CD14-positive monocyte (primary cell): ENCODE results near the gene LHCGR. TPM values are rescaled to one million over a fixed set of nuclear protein-coding genes. Genes with fewer than 3 reads are reported as not detected.

Source experiments
- DNase-seq, 3 donors: peaks; one replicate each; pipeline ENCODE4 v3.0.0-alpha.2; 2011 to 2022
- H2AFZ ChIP-seq: 2 replicates; pipeline ENCODE4 v1.6.0; 2012; ENCODE audit warnings: mild to moderate bottlenecking, low read depth, low read length, inconsistent platforms; ENCODE audit not compliant: insufficient read depth, poor library complexity, severe bottlenecking
- H3K27ac ChIP-seq, 2 donors: 1 replicate in 1 of 2; 2 replicates in 1 of 2; pipeline ENCODE4 v1.5.1; 2012 to 2013; ENCODE audit warnings: low read length in 2 of 2, control low read depth in 1 of 2, inconsistent platforms in 1 of 2, low read depth in 1 of 2, mild to moderate bottlenecking in 1 of 2
- H3K27me3 ChIP-seq, 2 donors: one replicate each; pipeline versions ENCODE4 v1.6.0 to v1.6.1; 2011 to 2013; ENCODE audit warnings: low read length in 2 of 2; ENCODE audit not compliant: control insufficient read depth in 2 of 2, insufficient read depth in 2 of 2
- H3K36me3 ChIP-seq, 2 donors: replicated peaks in 1 of 2; 1 replicate in 1 of 2; 2 replicates in 1 of 2; pipeline versions ENCODE4 v1.5.1 to v1.6.1; 2012 to 2013; ENCODE audit warnings: low read length in 2 of 2, control low read depth in 1 of 2, inconsistent platforms in 1 of 2, mild to moderate bottlenecking in 1 of 2; ENCODE audit not compliant: insufficient read depth in 2 of 2, control insufficient read depth in 1 of 2
- H3K4me1 ChIP-seq, 2 donors: 1 replicate in 1 of 2; 2 replicates in 1 of 2; pipeline versions ENCODE4 v1.5.1 to v1.6.1; 2012 to 2013; ENCODE audit warnings: low read length in 2 of 2, control low read depth in 1 of 2, inconsistent platforms in 1 of 2, mild to moderate bottlenecking in 1 of 2, moderate library complexity in 1 of 2; ENCODE audit not compliant: insufficient read depth in 2 of 2, control insufficient read depth in 1 of 2
- H3K4me2 ChIP-seq: replicated peaks from 2 replicates; pipeline ENCODE3; 2012; ENCODE audit warnings: low read length, moderate library complexity, mild to moderate bottlenecking; ENCODE audit not compliant: poor library complexity, severe bottlenecking; ENCODE audit errors: extremely low read depth
- H3K4me3 ChIP-seq, 3 experiments: fragments of 200-600 bp in 1 of 3; sonication (generic) in 1 of 3; replicated peaks in 1 of 3; 1 replicate in 2 of 3; 2 replicates in 1 of 3; pipeline ENCODE4 v1.5.1; 2011 to 2013; ENCODE audit warnings: low read length in 3 of 3, mild to moderate bottlenecking in 3 of 3, control low read depth in 2 of 3, low read depth in 2 of 3, inconsistent platforms in 1 of 3, moderate library complexity in 1 of 3
- H3K79me2 ChIP-seq: 2 replicates; pipeline ENCODE4 v1.6.0; 2012; ENCODE audit warnings: mild to moderate bottlenecking, control low read depth, inconsistent platforms, low read length, moderate library complexity; ENCODE audit not compliant: insufficient read depth
- H3K9ac ChIP-seq: 2 replicates; pipeline ENCODE4 v1.6.0; 2017; ENCODE audit warnings: low read length, mild to moderate bottlenecking; ENCODE audit not compliant: insufficient read depth, poor library complexity, severe bottlenecking
- H3K9me3 ChIP-seq, 2 donors: replicated peaks in 1 of 2; 1 replicate in 1 of 2; 2 replicates in 1 of 2; pipeline versions ENCODE4 v1.5.1 to v1.6.1; 2012 to 2013; ENCODE audit warnings: low read length in 2 of 2, control low read depth in 1 of 2; ENCODE audit not compliant: control insufficient read depth in 1 of 2, insufficient read depth in 1 of 2
- H4K20me1 ChIP-seq: 2 replicates; pipeline ENCODE4 v1.6.0; 2012; ENCODE audit warnings: mild to moderate bottlenecking, low read length, control low read depth, moderate library complexity; ENCODE audit not compliant: insufficient read depth
- H3K27ac Mint-ChIP-seq, 7 donors: one replicate each; pipeline ENCODE4 v1.8.0; 2020; ENCODE audit warnings: mild to moderate bottlenecking in 7 of 7, mixed read lengths in 7 of 7, moderate library complexity in 6 of 7, inconsistent platforms in 2 of 7
- H3K27me3 Mint-ChIP-seq, 3 donors: one replicate each; pipeline ENCODE4 v1.8.0; 2021 to 2022; ENCODE audit warnings: low read depth in 3 of 3, mild to moderate bottlenecking in 3 of 3, mixed read lengths in 3 of 3, moderate library complexity in 3 of 3, inconsistent platforms in 1 of 3
- H3K36me3 Mint-ChIP-seq, 2 donors: one replicate each; pipeline ENCODE4 v1.8.0; 2020; ENCODE audit warnings: mixed read lengths in 2 of 2, inconsistent platforms in 1 of 2, mild to moderate bottlenecking in 1 of 2
- H3K4me1 Mint-ChIP-seq: one replicate; pipeline ENCODE4 v1.8.0; 2020; ENCODE audit warnings: mild to moderate bottlenecking, mixed read lengths
- H3K4me3 Mint-ChIP-seq, 2 donors: one replicate each; pipeline ENCODE4 v1.8.0; 2020; ENCODE audit warnings: mild to moderate bottlenecking in 2 of 2, mixed read lengths in 2 of 2, moderate library complexity in 1 of 2
- H3K9me3 Mint-ChIP-seq, 7 donors: one replicate each; pipeline ENCODE4 v1.8.0; 2020 to 2022; ENCODE audit warnings: mixed read lengths in 7 of 7, mild to moderate bottlenecking in 6 of 7, moderate library complexity in 6 of 7, inconsistent platforms in 2 of 7
- WGBS: methylation state at CpG from one replicate; pipeline ENCODE4 v1.1.5; 2013; ENCODE audit warnings: missing lambda C conversion rate; ENCODE audit not compliant: insufficient coverage; 5-methylcytosine and 5-hydroxymethylcytosine counted together
- intact Hi-C, 2 donors: fragments of 100-400 bp; cut with micrococcal nuclease; formaldehyde crosslinking; loops; one replicate each; pipeline versions ENCODE4 v1.15.0 to v1.15.1; 2023
- polyA plus RNA-seq, 3 donors: library from polyadenylated mRNA; depleted of rRNA in 1 of 3; unstranded in 2 of 3; stranded (reverse) in 1 of 3; fragments of 300-500 nt in 2 of 3; fragments of >200 nt in 1 of 3; fragmentation: Illumina TruSeq in 2 of 3; gene quantifications; 1 replicate in 2 of 3; 2 replicates in 1 of 3; pipeline ENCODE4 v1.2.3, GENCODE V29; 2012 to 2021
- TF ChIP-seq, protein P1 (sequence below): fragments of 200-600 bp; IDR thresholded peaks from one replicate; pipeline ENCODE4 v1.8.0; 2022; ENCODE audit warnings: antibody characterized with exemption, mild to moderate bottlenecking

Gene LHCGR
- polyA plus RNA-seq, 3 donors = not detected

DNA sequence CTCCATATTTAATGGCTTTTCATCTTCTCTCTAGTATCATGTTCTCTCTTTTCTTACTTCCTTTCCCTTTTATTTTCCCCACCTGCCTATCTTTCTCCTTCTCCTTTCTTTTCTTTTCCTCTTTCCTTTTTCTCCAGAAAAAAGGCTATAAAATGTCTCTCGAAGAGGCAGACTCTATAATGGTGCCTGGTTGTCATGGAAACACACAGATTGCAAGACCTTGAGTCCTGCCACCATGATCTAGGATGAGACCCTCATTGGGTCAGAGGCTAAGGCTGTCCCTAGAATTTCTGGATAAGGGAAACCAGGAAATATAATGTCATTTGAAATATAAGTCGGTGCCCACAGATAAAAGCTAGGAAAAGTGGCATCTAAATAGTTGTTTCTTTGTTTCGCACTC, 36.5 kb upstream of the LHCGR start:
- intact Hi-C loops = no loop called here
- Mint-ChIP-seq H3K9me3 (peaks cover 0 to 5% (median 0%) of the 10 kb centered on the region in 7 donors), H3K36me3 (no peaks in the 10 kb centered on the region), H3K27me3 (peaks cover 2 to 3% (median 2%) of the 10 kb centered on the region in 3 donors), H3K4me3 (no peak overlapping the region), H3K27ac (no peak overlapping the region), H3K4me1 (no peaks in the 10 kb centered on the region)
- H3K79me2 ChIP-seq = no peaks in the 10 kb centered on the region
- H3K27me3 ChIP-seq = no peaks in the 10 kb centered on the region
- no peak overlapping the region for H2AFZ ChIP-seq
- no peak for DNase-seq
- no peaks in the 10 kb centered on the region for H3K9me3 ChIP-seq
- 90% methylated on average over 2 of the region's 3 CpGs for WGBS
- no peak overlapping the region for H3K4me3 ChIP-seq
- H3K4me2 ChIP-seq = no peak overlapping the region
- H4K20me1 ChIP-seq = no peaks in the 10 kb centered on the region
- H3K36me3 ChIP-seq = no peaks in the 10 kb centered on the region
- TF ChIP-seq, protein P1, sequence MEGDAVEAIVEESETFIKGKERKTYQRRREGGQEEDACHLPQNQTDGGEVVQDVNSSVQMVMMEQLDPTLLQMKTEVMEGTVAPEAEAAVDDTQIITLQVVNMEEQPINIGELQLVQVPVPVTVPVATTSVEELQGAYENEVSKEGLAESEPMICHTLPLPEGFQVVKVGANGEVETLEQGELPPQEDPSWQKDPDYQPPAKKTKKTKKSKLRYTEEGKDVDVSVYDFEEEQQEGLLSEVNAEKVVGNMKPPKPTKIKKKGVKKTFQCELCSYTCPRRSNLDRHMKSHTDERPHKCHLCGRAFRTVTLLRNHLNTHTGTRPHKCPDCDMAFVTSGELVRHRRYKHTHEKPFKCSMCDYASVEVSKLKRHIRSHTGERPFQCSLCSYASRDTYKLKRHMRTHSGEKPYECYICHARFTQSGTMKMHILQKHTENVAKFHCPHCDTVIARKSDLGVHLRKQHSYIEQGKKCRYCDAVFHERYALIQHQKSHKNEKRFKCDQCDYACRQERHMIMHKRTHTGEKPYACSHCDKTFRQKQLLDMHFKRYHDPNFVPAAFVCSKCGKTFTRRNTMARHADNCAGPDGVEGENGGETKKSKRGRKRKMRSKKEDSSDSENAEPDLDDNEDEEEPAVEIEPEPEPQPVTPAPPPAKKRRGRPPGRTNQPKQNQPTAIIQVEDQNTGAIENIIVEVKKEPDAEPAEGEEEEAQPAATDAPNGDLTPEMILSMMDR = no peak
- no peaks in the 10 kb centered on the region for H3K4me1 ChIP-seq
- H3K9ac ChIP-seq = no peak overlapping the region
- no peak overlapping the region for H3K27ac ChIP-seq

DNA sequence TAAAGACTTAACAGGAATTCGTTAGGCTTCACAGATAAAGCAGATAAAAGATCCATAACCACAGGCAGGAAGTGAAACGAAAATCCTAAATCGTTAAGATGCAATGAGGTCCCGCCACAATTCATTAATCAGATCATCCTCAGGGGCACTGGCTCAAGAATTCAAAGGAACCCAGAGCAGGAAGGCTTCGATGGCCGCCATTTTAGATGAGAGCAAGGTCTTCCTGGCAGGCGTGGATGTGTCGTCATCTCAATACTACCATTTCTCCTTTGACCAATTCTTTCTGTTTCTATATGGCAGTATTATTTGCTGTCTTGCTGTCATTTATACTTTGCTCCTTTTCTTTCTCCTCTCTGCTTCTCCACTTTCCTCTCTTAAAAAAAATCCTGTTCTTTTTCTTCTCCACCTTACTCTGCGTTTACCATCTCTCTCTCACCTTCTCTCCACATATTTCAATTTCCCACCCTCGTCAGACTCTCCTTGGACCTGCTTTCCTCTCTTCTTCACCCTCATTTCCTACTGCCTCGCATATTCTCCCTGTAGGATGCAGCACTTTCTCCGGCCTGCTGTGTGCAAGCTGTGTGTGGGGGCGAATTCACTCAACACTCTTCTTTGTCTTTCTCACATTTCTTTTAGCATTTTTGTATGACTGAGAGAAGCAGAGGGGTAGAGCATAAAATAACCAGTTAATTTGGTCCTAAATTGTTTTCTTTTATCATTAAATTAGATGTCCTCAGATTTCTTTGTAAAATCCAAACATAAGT, 35.1 kb upstream of the LHCGR start:
- no peaks in the 10 kb centered on the region for H3K4me1 ChIP-seq
- Mint-ChIP-seq H3K9me3 (peaks cover 0 to 5% (median 0%) of the 10 kb centered on the region in 7 donors), H3K4me3 (no peak overlapping the region), H3K4me1 (no peaks in the 10 kb centered on the region), H3K36me3 (no peaks in the 10 kb centered on the region), H3K27ac (no peak overlapping the region), H3K27me3 (peaks cover 1 to 2% (median 2%) of the 10 kb centered on the region in 3 donors)
- H4K20me1 ChIP-seq = no peaks in the 10 kb centered on the region
- no peaks in the 10 kb centered on the region for H3K27me3 ChIP-seq
- TF ChIP-seq, protein P1 = no peak
- no peak overlapping the region for H3K27ac ChIP-seq
- no peaks in the 10 kb centered on the region for H3K9me3 ChIP-seq
- H3K36me3 ChIP-seq = no peaks in the 10 kb centered on the region
- DNase-seq = no peak
- 70% methylated on average over 2 of the region's 13 CpGs for WGBS
- no peak overlapping the region for H3K4me3 ChIP-seq
- intact Hi-C loops = no loop called here
- H3K4me2 ChIP-seq = no peak overlapping the region
- no peak overlapping the region for H3K9ac ChIP-seq
- H3K79me2 ChIP-seq = no peaks in the 10 kb centered on the region
- H2AFZ ChIP-seq = no peak overlapping the region
